ENCODE data around the gene MOV10. TPM values are rescaled to one million over a fixed set of nuclear protein-coding genes. Genes with fewer than 3 reads are reported as not detected.

The MOV10 gene
- total and polyA plus RNA-seq, 10 of the 15 experiments (the other 5 are each of a cell fraction or from before 2014, with no cell fraction given): 21.0 to 80.3 (median 49.8) TPM

- ATAC-seq (no peak), DNase-seq (ENCODE audit: low read depth, low spot score) (no peak), FAIRE-seq (no peak)
- SMC1A ChIA-PET (ENCODE audit: uncharacterized antibody, unreplicated experiment): interaction anchor here (2.7 kb wide), 1 partner anchor 20 kb away, joined by 8 read pairs; the partner anchor contains the start of gene MOV10
- TF ChIP-seq BHLHE40 (IDR thresholded peaks at IDR 0.05; ENCODE audit: borderline replicate concordance in 1 of 2, low read depth in 2 of 2, low read length in 1 of 2) (no peak), RAD21 (IDR thresholded peaks at IDR 0.05; ENCODE audit: insufficient read depth, low read depth, low read length) (no peak), SKIL (IDR thresholded peaks at IDR 0.05; ENCODE audit: low read depth, poor library complexity, severe bottlenecking) (no peak), MYB (IDR thresholded peaks at IDR 0.05; ENCODE audit: borderline replicate concordance, low read depth, low read length) (no peak), NFXL1 (IDR thresholded peaks at IDR 0.05; ENCODE audit: borderline replicate concordance) (no peak), SREBF2 (IDR thresholded peaks at IDR 0.05; ENCODE audit: low read length) (no peak), TCF7 (IDR thresholded peaks at IDR 0.05; ENCODE audit: borderline replicate concordance) (no peak), RELA (IDR thresholded peaks at IDR 0.05; ENCODE audit: borderline replicate concordance, partially characterized antibody) (no peak), RUNX3 (IDR thresholded peaks at IDR 0.05; ENCODE audit: low read length) (no peak), SRF (IDR thresholded peaks at IDR 0.05; ENCODE audit: low read depth in 2 of 2, low read length in 2 of 2) (no peak), EZH2 (IDR thresholded peaks at IDR 0.05; ENCODE audit: borderline replicate concordance, control insufficient read depth, low read depth, low read length) (no peak), SMAD1 (IDR thresholded peaks at IDR 0.05; ENCODE audit: low read depth, partially characterized antibody) (no peak), HDGF (IDR thresholded peaks at IDR 0.05) (no peak), ZBTB33 (IDR thresholded peaks at IDR 0.05) (no peak), ZNF384 (IDR thresholded peaks at IDR 0.05; ENCODE audit: borderline replicate concordance, low read depth, low read length) (no peak), SUPT20H (IDR thresholded peaks at IDR 0.05; ENCODE audit: borderline replicate concordance, control insufficient read depth, low read depth, low read length) (no peak), SMARCA5 (IDR thresholded peaks at IDR 0.05) (no peak), USF1 (IDR thresholded peaks at IDR 0.05; ENCODE audit: borderline replicate concordance, extremely low read length, insufficient read depth, low read depth, low read length) (no peak), ZNF207 (IDR thresholded peaks at IDR 0.05; ENCODE audit: borderline replicate concordance) (no peak), STAT3 (IDR thresholded peaks at IDR 0.05; ENCODE audit: low read depth, low read length) (no peak)
- in situ Hi-C loops (cut with MboI): no loop called here
- intact Hi-C loops (cut with micrococcal nuclease; ENCODE audit: unreplicated experiment): no loop called here
- no peak overlapping the region for H3K4me3 ChIP-seq
- no peaks in the 10 kb centered on the region for H4K20me1 ChIP-seq (ENCODE audit: control insufficient read depth, insufficient read depth)
- peaks cover 4 to 26% of the 10 kb centered on the region in 2 experiments; a peak in 3 of 4 replicates for H3K36me3 ChIP-seq (ENCODE audit: control insufficient read depth in 2 of 2, insufficient read depth in 2 of 2, low read length in 1 of 2)
- H3K4me1 ChIP-seq (ENCODE audit: control insufficient read depth, insufficient read depth, low read length): peaks cover 5% of the 10 kb centered on the region
- no peak overlapping the region for H3K4me2 ChIP-seq (ENCODE audit: control insufficient read depth, insufficient read depth)
- no peaks in the 10 kb centered on the region for H3K9me3 ChIP-seq (replicated peaks; ENCODE audit: control insufficient read depth, insufficient read depth, low read length)
- CTCF ChIA-PET: no interaction called here
- POLR2A ChIA-PET: no interaction called here
- H3K79me2 ChIP-seq (ENCODE audit: control insufficient read depth, insufficient read depth, low read length): no peaks in the 10 kb centered on the region
- RAD21 ChIA-PET (ENCODE audit: unreplicated experiment): no interaction called here
- WGBS (ENCODE audit: insufficient coverage, insufficient replicate concordance, low lambda C conversion rate, missing lambda C conversion rate): 99% methylated on average over 9 of the region's 9 CpGs
- no peak overlapping the region for H3K27ac ChIP-seq (ENCODE audit: control insufficient read depth, insufficient read depth)
- BruUV-seq (replicated peaks): no TSS peak
- no peak overlapping the region for H3K9ac ChIP-seq (ENCODE audit: control insufficient read depth, insufficient read depth, low read length)
- H2AFZ ChIP-seq (ENCODE audit: control insufficient read depth, low read depth, low read length): no peak overlapping the region
- no peaks in the 10 kb centered on the region for H3K27me3 ChIP-seq (replicated peaks in 1 of 2; ENCODE audit: control insufficient read depth in 2 of 2, insufficient read depth in 2 of 2, low read length in 1 of 2)
Measured at GRCh38 chr1:112695276-112695675, 20.8 kb downstream of the MOV10 start.

Data from GM12878 (cell line).